Measurements from ENCODE around the gene LCN1. TPM values are rescaled to one million over a fixed set of nuclear protein-coding genes. Genes with fewer than 3 reads are reported as not detected.

Gene LCN1
- polyA plus RNA-seq, 1 donor (not counting 4 experiments of a cell fraction or from before 2014, with no cell fraction given): not detected

DNA sequence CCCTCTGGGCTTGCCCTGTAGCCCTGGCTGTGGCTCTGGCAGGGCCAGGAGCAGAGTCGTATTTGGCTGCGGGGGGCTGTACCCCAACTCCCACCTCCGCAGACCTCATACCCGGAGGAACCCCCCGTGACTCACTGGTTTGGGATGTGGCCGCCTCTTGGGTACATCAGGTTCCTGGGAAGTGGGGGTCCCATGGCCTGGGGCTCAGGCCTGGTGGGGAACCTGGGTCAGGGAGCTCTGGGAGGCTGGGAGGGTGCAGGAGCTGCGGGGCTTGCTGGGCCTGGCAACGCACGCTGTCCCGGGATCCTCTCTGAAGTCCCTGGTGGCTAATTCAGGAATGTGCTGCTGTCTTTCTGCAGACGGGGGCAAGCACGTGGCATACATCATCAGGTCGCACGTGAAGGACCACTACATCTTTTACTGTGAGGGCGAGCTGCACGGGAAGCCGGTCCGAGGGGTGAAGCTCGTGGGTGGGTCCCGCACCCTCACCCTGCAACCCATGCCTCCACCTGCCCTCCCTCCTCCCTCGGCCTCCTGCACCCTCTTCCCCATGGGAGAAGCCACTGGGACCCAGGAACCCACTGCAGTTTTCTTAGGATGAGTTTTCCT is 2.4 kb downstream of the LCN1 start:
- dilution Hi-C loops (cut with MboI; ENCODE audit: extremely low pct_ligation_motif_present, low sequenced_read_pairs): no loop called here
- H3K4me1 ChIP-seq (ENCODE audit: control insufficient read depth, extremely low read depth, insufficient read depth, low read length): no peaks in the 10 kb centered on the region
- H3K36me3 ChIP-seq (ENCODE audit: control insufficient read depth in 2 of 2, extremely low read depth in 1 of 2, insufficient read depth in 2 of 2, low read length in 2 of 2): no peaks in the 10 kb centered on the region
- no peaks in the 10 kb centered on the region for H3K9me3 ChIP-seq (ENCODE audit: control insufficient read depth, low read depth, low read length)
- H3K4me3 ChIP-seq (ENCODE audit: control insufficient read depth in 2 of 3, extremely low read depth in 1 of 3, insufficient read depth in 2 of 3, low read depth in 1 of 3, low read length in 3 of 3): no peak overlapping the region
- TF ChIP-seq, protein P1, sequence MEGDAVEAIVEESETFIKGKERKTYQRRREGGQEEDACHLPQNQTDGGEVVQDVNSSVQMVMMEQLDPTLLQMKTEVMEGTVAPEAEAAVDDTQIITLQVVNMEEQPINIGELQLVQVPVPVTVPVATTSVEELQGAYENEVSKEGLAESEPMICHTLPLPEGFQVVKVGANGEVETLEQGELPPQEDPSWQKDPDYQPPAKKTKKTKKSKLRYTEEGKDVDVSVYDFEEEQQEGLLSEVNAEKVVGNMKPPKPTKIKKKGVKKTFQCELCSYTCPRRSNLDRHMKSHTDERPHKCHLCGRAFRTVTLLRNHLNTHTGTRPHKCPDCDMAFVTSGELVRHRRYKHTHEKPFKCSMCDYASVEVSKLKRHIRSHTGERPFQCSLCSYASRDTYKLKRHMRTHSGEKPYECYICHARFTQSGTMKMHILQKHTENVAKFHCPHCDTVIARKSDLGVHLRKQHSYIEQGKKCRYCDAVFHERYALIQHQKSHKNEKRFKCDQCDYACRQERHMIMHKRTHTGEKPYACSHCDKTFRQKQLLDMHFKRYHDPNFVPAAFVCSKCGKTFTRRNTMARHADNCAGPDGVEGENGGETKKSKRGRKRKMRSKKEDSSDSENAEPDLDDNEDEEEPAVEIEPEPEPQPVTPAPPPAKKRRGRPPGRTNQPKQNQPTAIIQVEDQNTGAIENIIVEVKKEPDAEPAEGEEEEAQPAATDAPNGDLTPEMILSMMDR (optimal IDR thresholded peaks at IDR 0.05 in 1 of 3, IDR thresholded peaks at IDR 0.05 in 1 of 3, conservative IDR thresholded peaks at IDR 0.05 in 1 of 3; ENCODE audit: extremely low read depth in 1 of 3, insufficient read depth in 2 of 3, low read length in 3 of 3): no peak
- TF ChIP-seq EZH2 (IDR thresholded peaks at IDR 0.05; ENCODE audit: low read length): no peak
- H3K79me2 ChIP-seq (ENCODE audit: control insufficient read depth, insufficient read depth, low read length): no peaks in the 10 kb centered on the region
- no peak for FAIRE-seq
- no peaks in the 10 kb centered on the region for H4K20me1 ChIP-seq (ENCODE audit: control insufficient read depth, extremely low read depth, insufficient read depth, low read length)
- peaks cover 4% of the 10 kb centered on the region for H3K27me3 ChIP-seq (ENCODE audit: control insufficient read depth, extremely low read depth, insufficient read depth, low read length)
- DNase-seq (ENCODE audit: low read depth, low spot score): no peak
- no peaks in the 10 kb centered on the region for H3K9me1 ChIP-seq (ENCODE audit: control insufficient read depth, extremely low read depth, insufficient read depth, low read length)
- no peak overlapping the region for H3K27ac ChIP-seq (ENCODE audit: control insufficient read depth, insufficient read depth, low read length)
- H2AFZ ChIP-seq (ENCODE audit: control insufficient read depth, low read length): no peak overlapping the region
- no peak overlapping the region for H3K9ac ChIP-seq (ENCODE audit: control insufficient read depth, extremely low read depth, insufficient read depth, low read length)
- H3K4me2 ChIP-seq (ENCODE audit: control insufficient read depth, extremely low read depth, insufficient read depth, low read depth, low read length): no peak overlapping the region

DNA sequence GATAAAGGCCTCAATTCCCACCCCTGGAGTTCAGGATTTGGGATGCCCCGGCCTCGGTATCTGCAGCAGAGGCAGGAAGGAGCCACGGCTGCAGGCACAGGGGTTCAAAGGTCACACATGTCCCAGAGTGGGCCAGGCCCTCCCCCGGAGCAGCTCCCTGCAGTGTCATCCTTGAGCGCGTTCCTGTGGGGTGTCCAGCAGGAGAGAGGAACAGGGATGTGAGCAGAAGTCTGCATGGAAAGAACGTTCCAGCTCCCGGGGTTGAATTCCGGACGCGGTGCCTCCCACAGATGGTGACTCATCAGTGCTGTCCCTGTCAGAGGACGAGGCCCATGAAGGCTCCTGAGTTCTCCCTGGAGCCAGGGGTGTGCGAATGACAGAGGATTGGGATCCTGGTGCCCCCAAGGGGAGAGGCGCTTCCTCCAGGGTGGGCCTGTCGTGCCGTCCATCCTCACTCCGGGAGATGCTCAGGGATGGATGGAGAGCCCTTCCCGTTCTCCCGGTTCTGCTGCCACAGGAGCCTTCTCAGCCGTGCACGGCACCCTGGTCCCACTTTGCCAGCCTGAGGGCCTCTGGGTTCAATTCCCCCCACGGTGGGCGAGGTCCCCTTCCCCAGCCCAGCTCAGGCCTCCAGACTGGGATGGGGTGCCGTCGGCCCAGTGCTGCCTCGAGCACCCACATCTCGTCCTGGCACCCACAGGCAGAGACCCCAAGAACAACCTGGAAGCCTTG is 3.1 kb downstream of the LCN1 start:
- no peak overlapping the region for H3K4me3 ChIP-seq (ENCODE audit: control insufficient read depth in 2 of 3, extremely low read depth in 1 of 3, insufficient read depth in 2 of 3, low read depth in 1 of 3, low read length in 3 of 3)
- no peaks in the 10 kb centered on the region for H3K36me3 ChIP-seq (ENCODE audit: control insufficient read depth in 2 of 2, extremely low read depth in 1 of 2, insufficient read depth in 2 of 2, low read length in 2 of 2)
- FAIRE-seq (no peak), DNase-seq (ENCODE audit: low read depth, low spot score) (no peak)
- no peaks in the 10 kb centered on the region for H3K4me1 ChIP-seq (ENCODE audit: control insufficient read depth, extremely low read depth, insufficient read depth, low read length)
- H3K4me2 ChIP-seq (ENCODE audit: control insufficient read depth, extremely low read depth, insufficient read depth, low read depth, low read length): no peak overlapping the region
- peaks cover 4% of the 10 kb centered on the region for H3K27me3 ChIP-seq (ENCODE audit: control insufficient read depth, extremely low read depth, insufficient read depth, low read length)
- dilution Hi-C loops (cut with MboI; ENCODE audit: extremely low pct_ligation_motif_present, low sequenced_read_pairs): no loop called here
- H3K79me2 ChIP-seq (ENCODE audit: control insufficient read depth, insufficient read depth, low read length): no peaks in the 10 kb centered on the region
- H3K9me1 ChIP-seq (ENCODE audit: control insufficient read depth, extremely low read depth, insufficient read depth, low read length): no peaks in the 10 kb centered on the region
- TF ChIP-seq, protein P1 (optimal IDR thresholded peaks at IDR 0.05 in 1 of 3, IDR thresholded peaks at IDR 0.05 in 1 of 3, conservative IDR thresholded peaks at IDR 0.05 in 1 of 3; ENCODE audit: extremely low read depth in 1 of 3, insufficient read depth in 2 of 3, low read length in 3 of 3): no peak
- TF ChIP-seq EZH2 (IDR thresholded peaks at IDR 0.05; ENCODE audit: low read length): no peak
- no peak overlapping the region for H3K9ac ChIP-seq (ENCODE audit: control insufficient read depth, extremely low read depth, insufficient read depth, low read length)
- H3K9me3 ChIP-seq (ENCODE audit: control insufficient read depth, low read depth, low read length): no peaks in the 10 kb centered on the region
- no peaks in the 10 kb centered on the region for H4K20me1 ChIP-seq (ENCODE audit: control insufficient read depth, extremely low read depth, insufficient read depth, low read length)
- no peak overlapping the region for H2AFZ ChIP-seq (ENCODE audit: control insufficient read depth, low read length)
- H3K27ac ChIP-seq (ENCODE audit: control insufficient read depth, insufficient read depth, low read length): no peak overlapping the region
